T-helper 1 cell treated with Interleukin-12 subunit alpha and Interleukin-12 subunit beta and Interleukin-4 antibody, amounts not matched to agents 30 μg/mL and 1 μg/mL, for 36 hours (primary cell): Measurements from ENCODE around the gene UPK3BL2.
"Not testable (repeated sequence)": the region's sequence is repeated elsewhere in the genome, so short reads cannot be mapped to it uniquely, and the experiment has no call there.

ENCODE experiments used
- H3K27ac Mint-ChIP-seq: one replicate; pipeline ENCODE4 v1.8.0; 2021; ENCODE audit warnings: mild to moderate bottlenecking, mixed read lengths
- H3K27me3 Mint-ChIP-seq: one replicate; pipeline ENCODE4 v1.8.0; 2021; ENCODE audit warnings: low read depth, mixed read lengths
- H3K36me3 Mint-ChIP-seq: one replicate; pipeline ENCODE4 v1.8.0; 2021; ENCODE audit warnings: low read depth, mixed read lengths
- H3K4me1 Mint-ChIP-seq: one replicate; pipeline ENCODE4 v1.8.0; 2021; ENCODE audit warnings: low read depth, mixed read lengths
- H3K4me3 Mint-ChIP-seq: one replicate; pipeline ENCODE4 v1.8.0; 2021; ENCODE audit warnings: mild to moderate bottlenecking, moderate library complexity, mixed read lengths
- H3K9me3 Mint-ChIP-seq: one replicate; pipeline ENCODE4 v1.8.0; 2021; ENCODE audit warnings: mixed read lengths

UPK3BL2 gene, protein sequence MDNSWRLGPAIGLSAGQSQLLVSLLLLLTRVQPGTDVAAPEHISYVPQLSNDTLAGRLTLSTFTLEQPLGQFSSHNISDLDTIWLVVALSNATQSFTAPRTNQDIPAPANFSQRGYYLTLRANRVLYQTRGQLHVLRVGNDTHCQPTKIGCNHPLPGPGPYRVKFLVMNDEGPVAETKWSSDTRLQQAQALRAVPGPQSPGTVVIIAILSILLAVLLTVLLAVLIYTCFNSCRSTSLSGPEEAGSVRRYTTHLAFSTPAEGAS

DNA sequence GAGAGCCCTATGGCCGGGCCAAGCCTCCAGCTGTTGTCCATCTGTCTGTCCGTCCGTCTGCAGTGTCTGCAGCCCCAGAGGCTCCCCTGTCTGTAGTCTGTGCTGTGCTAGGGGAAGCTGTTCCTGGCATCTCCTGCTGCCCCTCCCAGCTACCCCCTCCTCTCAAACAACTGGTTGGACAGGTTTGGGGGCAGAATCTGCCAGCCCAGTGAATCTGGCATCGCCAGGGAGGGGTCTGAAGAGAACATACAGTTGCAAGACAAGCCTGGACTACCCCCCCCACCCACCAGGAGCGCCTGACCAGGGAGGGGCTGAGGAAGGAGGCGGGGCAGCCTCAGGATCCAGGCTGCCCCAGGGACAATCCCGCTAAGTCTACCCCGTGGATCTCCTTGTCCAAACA, at the start of gene UPK3BL2:
UPK3BL2 (minus strand) TSS at position 101 of the 400 bp plus-strand sequence; CDS start at position 41, 60 bp downstream.
- H3K9me3 Mint-ChIP-seq, H3K27ac Mint-ChIP-seq, H3K4me3 Mint-ChIP-seq, H3K4me1 Mint-ChIP-seq, H3K36me3 Mint-ChIP-seq, H3K27me3 Mint-ChIP-seq: not testable (repeated sequence)

DNA sequence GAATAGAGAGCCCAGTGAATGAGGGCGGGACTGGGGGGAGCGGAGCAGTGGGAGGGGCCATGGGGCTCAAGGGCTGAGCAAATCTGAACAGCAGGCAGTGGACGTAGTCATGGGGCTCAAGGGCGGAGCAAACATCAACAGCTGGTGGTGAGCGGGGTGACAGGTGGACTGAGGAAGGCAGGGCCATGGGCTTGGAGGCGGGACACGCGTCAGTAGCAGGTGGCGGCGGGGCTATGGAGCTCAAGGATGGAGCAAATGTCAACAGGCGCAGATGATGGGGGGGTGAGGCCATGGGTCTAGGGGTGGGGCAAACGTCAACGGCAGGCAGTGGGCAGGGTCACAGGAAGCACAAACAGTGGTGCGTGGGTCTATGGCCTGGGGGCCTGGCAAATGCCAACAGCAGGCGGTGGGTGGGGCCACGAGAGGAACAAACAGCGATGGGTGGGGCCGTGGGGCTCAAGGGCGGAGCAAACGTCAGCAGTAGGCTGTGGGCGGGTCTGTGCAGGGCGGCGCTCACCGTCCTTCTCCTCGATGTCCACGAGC, 49.1 kb upstream of the UPK3BL2 start:
- not testable (repeated sequence) for H3K4me3 Mint-ChIP-seq, H3K27ac Mint-ChIP-seq, H3K4me1 Mint-ChIP-seq, H3K36me3 Mint-ChIP-seq, H3K27me3 Mint-ChIP-seq, H3K9me3 Mint-ChIP-seq

DNA sequence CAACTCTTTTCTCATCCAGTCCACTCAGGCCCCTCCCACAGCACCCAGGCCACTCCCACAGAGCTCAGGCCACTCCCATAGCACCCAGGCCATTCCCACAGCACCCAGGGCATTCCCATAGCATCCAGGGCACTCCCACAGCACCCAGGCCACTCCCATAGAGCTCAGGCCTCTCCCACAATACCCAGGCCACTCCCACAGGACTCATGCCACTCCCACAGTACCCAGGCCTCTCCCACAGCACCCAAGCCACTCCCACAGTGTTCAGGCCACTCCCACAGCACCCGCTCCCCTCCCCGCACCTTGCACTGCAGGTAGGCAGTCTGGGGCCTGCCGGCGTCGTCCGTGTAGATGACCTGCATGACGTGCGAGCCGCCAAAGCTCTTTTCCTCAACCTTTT, 46.4 kb upstream of the UPK3BL2 start:
- not testable (repeated sequence) for H3K4me1 Mint-ChIP-seq, H3K4me3 Mint-ChIP-seq, H3K9me3 Mint-ChIP-seq, H3K27ac Mint-ChIP-seq, H3K36me3 Mint-ChIP-seq, H3K27me3 Mint-ChIP-seq

DNA sequence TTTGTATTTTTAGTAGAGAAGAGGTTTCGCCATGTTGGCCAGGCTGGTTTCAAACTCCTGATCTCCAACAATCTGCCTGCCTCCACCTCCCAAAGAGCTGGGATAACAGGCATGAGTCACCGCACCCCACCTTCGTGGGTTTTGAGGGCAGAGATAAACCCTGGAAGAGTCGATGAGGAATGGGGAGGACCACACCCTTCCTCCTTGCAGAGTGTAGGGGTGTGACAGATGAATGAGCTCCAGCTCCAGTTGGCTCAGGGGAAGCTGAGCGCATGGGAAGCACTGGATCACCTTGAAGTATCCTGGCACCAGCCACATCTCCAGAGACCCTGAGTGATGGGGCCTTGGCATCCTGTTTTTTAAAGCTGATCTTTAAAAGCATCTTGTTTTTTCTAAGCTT, 40.0 kb upstream of the UPK3BL2 start:
- H3K9me3 Mint-ChIP-seq, H3K4me1 Mint-ChIP-seq: not testable (repeated sequence)

DNA sequence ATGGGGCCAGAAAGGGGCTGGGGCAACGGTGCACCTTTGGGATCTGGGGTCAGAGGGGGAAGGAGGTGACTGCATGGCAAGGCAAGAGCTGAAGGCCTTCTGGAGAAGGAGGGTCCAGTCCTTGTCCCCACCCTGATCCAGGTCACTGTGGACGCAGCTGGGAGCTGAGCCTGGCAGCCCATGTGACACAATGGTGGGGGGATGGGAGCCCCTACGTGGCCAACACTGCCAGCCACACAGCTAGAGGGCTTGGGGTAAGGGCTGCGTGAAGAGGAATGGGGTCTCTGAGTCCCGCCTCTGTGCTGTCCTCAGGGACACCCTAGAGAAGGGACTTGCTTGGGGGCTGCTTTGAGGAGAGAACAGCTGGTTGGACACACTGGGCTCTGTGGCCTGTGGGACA, 38.2 kb upstream of the UPK3BL2 start:
- H3K4me1 Mint-ChIP-seq, H3K36me3 Mint-ChIP-seq, H3K4me3 Mint-ChIP-seq, H3K9me3 Mint-ChIP-seq, H3K27ac Mint-ChIP-seq, H3K27me3 Mint-ChIP-seq: not testable (repeated sequence)

More for the DNA sequence above, 40.0 kb upstream of the UPK3BL2 start:
- H3K4me3 Mint-ChIP-seq, H3K27me3 Mint-ChIP-seq, H3K27ac Mint-ChIP-seq, H3K36me3 Mint-ChIP-seq: not testable (repeated sequence)

DNA sequence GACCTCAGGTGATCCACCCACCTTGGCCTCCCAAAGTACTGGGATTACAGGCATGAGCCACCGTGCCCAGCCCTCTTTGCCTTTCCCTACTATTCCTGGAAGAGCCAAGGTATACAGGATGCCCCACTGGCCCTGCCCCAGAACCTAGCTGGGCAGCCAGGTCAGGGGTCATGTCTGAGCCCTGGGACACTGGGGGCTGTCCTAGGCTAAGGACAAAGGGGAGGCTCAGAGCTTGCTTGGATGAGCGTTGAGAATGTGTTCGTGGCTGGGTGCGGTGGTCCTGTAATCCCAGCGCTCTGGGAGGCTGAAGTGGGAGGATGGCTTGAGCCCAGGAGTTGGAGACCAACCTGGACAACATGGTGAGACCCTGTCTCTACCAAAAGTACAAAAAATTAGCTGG, 35.0 kb upstream of the UPK3BL2 start:
- not testable (repeated sequence) for H3K9me3 Mint-ChIP-seq, H3K27me3 Mint-ChIP-seq, H3K4me3 Mint-ChIP-seq, H3K27ac Mint-ChIP-seq, H3K4me1 Mint-ChIP-seq, H3K36me3 Mint-ChIP-seq

DNA sequence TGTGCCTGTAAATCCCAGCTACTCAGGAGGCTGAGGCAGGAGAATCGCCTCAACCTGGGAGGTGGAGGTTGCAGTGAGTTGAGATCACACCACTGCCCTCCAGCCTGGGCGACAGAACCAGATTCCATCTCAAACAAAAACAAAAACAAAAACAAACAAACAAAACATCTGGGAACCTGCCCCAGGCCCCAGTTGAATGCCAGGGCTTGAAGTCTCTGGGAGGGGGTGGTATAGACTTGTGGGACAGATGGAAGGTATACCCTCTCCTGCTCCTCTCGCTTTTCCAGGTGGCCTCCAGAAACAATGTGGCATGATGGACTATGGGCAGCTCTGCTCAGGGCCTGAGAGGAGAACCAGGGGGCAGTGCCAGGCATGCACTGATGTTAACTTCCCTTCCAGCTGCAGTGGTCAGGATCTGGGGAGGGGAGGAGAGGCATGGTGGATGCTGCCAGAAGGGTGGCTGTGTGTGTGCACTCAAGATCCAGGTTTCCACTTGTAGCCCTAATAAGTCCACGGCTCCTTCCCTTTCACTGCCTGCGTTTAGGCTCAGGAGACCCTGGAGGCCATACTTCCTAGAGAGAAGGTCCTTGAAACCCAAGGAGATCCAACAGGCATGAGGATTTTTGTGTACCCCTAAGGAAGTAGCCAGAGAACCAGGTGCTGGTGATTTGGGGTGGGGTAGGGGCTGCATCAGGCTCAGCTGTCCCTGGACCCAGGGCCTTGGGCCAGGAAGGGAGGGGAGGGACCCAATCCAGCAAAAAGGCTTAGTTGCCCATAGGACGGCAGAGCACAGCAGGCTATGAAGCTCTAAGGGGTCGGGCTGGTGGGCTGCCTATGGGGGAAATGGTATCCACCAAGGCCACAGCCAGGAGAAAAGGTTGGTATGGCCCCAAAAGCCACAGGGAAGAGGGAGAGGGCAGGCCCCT, 34.1 kb upstream of the UPK3BL2 start:
- H3K4me1 Mint-ChIP-seq, H3K4me3 Mint-ChIP-seq, H3K9me3 Mint-ChIP-seq, H3K27me3 Mint-ChIP-seq, H3K27ac Mint-ChIP-seq, H3K36me3 Mint-ChIP-seq: not testable (repeated sequence)

DNA sequence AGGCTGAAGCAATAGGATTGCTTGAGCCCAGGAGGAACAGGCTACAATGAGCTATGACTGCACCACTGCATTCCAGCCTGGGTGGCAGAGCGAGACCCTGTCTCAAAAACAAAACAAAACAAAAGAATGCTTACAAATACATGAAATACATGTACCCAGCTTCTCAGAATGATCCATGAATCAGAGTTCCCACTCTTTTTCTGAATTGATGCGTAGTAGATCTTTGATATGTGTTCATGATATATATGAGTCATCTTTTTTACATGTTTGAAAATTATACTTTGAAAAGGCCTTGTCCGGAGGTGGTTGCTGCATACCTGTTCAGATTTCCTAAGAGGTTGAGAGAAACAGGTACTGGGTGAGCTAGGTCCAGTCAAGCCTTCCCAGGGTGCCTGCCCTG, 32.9 kb upstream of the UPK3BL2 start:
- H3K9me3 Mint-ChIP-seq, H3K27ac Mint-ChIP-seq, H3K27me3 Mint-ChIP-seq, H3K36me3 Mint-ChIP-seq, H3K4me1 Mint-ChIP-seq, H3K4me3 Mint-ChIP-seq: not testable (repeated sequence)

DNA sequence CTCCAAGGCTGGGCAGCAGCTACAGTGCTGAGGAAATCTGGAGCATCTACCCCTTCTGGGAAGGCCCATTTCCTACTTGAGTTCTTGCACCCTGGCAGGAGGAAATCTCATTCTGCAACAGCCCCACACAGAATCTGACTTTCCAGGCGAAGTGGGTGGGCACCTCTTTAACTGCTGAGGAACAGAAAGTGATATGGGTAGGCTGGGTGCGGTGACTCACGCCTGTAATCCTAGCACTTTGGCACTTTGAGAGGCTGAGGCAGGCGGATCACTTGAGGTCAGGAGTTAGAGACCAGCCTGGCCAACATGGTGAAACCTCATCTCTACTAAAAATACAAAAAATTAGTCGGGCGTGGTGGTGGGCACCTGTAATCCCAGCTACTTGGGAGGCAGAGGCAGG, 31.1 kb upstream of the UPK3BL2 start:
- not testable (repeated sequence) for H3K4me1 Mint-ChIP-seq, H3K27me3 Mint-ChIP-seq, H3K9me3 Mint-ChIP-seq, H3K4me3 Mint-ChIP-seq, H3K27ac Mint-ChIP-seq, H3K36me3 Mint-ChIP-seq

DNA sequence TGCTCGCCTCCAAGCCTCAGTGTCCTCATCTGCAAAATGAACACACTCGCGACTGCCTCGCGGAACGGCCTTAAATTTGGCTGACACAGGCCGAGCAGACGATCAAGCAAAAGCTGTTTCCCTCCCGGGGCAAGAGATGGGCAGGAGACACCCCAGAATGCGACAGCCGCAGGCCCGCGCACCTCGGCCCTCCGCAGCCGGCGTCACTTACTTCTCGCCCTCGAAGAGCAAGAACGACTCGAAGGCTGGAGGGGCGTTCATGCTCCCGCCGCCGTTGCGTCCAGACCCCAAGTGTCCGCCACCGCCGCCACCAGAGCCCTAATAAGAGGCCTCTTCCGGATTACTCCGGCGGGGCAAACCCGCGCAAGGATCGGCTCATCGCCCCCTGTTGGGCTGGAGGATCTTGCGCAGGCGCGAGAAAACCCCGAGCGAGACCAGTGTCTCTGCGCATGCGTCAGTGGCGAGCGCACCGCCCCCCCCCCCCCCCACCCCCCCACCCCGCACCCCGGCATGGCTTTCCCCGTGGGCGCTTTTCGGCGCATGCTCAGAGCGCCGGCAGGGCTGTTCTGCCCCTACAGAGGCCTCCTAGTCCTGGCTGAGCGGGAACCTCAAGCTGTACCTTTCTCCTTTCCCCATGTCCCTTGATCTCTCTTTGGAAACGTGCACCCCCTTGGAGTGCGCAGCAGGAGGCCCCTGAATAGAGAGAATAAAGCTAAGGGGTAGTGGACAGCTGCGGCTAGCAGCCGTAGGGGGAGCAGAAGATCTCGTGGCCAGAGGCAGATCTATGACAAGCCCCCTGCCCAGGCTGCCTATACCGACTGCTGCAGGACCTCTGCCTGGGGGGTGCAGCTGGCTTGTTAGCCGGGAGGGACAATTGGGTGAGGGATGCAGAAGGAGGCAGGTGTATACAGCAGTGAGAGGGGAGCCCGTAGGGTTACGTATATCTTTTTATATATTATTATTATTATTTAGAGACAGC, 29.1 kb upstream of the UPK3BL2 start, which contains the start of gene POLR2J3:
POLR2J3 (minus strand) TSS at position 323 of the 979 bp plus-strand sequence; CDS start at position 261, 62 bp downstream.
- H3K9me3 Mint-ChIP-seq, H3K36me3 Mint-ChIP-seq, H3K27me3 Mint-ChIP-seq, H3K4me1 Mint-ChIP-seq: not testable (repeated sequence)
- Mint-ChIP-seq H3K27ac (peak within 1 kb of the TSS; percentile 87), H3K4me3 (peak within 1 kb of the TSS; percentile 92)

DNA sequence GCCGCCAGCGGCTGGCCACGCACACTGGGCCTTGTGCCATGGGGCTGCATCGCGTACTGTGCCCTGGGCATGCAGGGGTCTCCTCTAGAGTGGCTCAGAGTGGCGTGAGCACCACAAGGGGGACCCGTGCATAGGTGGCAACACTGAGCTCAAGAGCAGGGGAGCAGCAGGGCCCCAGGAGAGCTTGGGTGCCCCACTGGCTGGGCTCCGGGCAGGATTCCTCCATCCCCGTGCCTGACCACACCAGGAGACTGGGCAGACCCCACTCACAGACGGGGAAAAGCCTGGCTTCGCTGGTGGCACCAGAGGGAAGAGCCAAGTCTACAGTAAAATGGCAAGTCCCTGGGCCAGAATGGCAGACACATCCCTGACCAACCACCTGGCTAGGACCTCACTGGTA, 25.1 kb upstream of the UPK3BL2 start:
- not testable (repeated sequence) for H3K36me3 Mint-ChIP-seq, H3K4me1 Mint-ChIP-seq, H3K4me3 Mint-ChIP-seq, H3K27ac Mint-ChIP-seq, H3K9me3 Mint-ChIP-seq, H3K27me3 Mint-ChIP-seq

DNA sequence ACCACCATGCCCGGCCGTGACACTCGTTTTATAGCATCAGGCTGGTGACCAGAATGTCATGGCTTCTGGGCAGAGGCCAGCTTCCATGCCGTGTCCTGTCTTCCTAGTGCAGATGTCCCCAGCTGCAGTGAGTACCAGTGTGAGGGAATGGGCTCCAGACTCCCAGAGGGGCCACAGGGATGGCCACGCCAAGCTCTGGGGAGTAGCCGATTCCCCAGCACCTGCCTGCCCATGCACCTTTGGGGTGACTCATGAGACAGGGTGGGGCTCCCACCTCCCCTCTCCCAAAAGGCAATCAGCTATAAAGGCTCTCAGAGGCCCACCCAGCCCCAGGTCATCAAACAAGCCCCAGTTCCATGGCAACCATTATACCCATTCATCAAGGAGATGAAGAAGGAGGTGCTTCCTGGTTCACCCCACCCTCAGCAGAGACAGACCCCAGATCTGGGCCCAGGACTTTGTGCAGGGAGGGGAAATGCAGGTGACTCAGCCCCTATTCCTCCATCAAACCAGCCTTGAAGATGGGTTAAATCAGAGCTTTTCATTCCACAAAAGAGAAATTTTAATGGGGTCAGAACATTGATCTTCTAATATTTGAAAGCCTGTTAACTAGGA, 7.4 kb upstream of the UPK3BL2 start, which contains the start of gene SPDYE2:
SPDYE2 (plus strand) TSS at position 419 of the 615 bp plus-strand sequence. CDS start 2,030 bp downstream, outside the sequence.
- H3K27me3 Mint-ChIP-seq, H3K4me1 Mint-ChIP-seq, H3K27ac Mint-ChIP-seq, H3K9me3 Mint-ChIP-seq, H3K36me3 Mint-ChIP-seq, H3K4me3 Mint-ChIP-seq: not testable (repeated sequence)

DNA sequence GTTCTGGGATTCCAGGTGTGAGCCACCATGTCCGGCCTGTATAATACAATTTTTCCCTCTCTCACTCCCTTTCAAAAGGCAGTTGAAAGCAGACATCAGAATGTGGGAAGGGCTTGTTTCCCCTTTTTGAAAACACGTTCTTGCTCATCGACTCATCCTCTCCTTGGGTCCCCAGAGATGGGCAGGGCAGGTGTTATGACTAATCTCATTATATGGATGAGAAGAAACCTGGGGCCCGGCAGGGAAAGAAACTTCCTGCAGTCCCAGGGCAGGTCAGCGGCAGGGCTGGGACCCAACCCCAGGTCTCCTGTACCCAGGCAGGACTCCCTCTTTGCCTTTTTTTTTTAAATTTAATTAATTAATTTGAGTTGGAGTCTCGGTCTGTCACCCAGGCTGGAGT, 2.9 kb upstream of the UPK3BL2 start:
- H3K27ac Mint-ChIP-seq, H3K4me1 Mint-ChIP-seq, H3K4me3 Mint-ChIP-seq, H3K9me3 Mint-ChIP-seq, H3K27me3 Mint-ChIP-seq, H3K36me3 Mint-ChIP-seq: not testable (repeated sequence)

DNA sequence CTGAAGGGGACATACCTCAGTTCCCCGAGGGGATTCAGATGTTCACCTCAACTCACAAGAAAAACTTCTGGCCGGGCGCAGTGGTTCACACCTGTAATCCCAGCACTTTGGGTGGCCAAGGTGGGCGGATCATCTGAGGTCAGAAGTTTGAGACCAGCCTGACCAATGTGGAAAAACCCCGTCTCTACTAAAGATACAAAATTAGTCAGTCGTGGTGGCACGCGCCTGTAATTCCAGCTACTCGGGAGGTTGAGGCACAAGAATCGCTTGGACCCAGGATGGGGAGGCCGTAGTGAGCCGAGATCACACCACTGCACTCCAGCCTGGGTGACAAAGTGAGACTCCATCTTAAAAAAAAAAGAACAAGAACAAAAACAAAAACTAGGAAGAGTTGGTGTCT, 1.8 kb upstream of the UPK3BL2 start:
- H3K4me1 Mint-ChIP-seq, H3K27ac Mint-ChIP-seq, H3K27me3 Mint-ChIP-seq, H3K4me3 Mint-ChIP-seq, H3K36me3 Mint-ChIP-seq, H3K9me3 Mint-ChIP-seq: not testable (repeated sequence)
